OCI-LY1 (cell line): ENCODE data around the gene RASA3.

Source experiments
- H2AFZ ChIP-seq: fragments of 200-600 bp; sonication (generic), shearing (Covaris generic); 2 replicates; pipeline ENCODE4 v1.6.0; 2014; ENCODE audit warnings: antibody characterized with exemption, mild to moderate bottlenecking, low read length
- H3F3A ChIP-seq: fragments of 200-600 bp; sonication (generic), shearing (Covaris generic); 2 replicates; pipeline ENCODE4 v1.6.0; 2014; ENCODE audit warnings: mild to moderate bottlenecking, antibody characterized with exemption, low read length, moderate library complexity; ENCODE audit not compliant: insufficient read depth
- H3K27ac ChIP-seq: fragments of 200-600 bp; sonication (generic); 2 replicates; pipeline ENCODE4 v1.5.1; 2014; ENCODE audit warnings: low read length, mixed run types, mild to moderate bottlenecking, low read depth; ENCODE audit not compliant: poor library complexity, severe bottlenecking
- H3K27me3 ChIP-seq: fragments of 200-600 bp; sonication (generic); 2 replicates; pipeline ENCODE4 v1.6.0; 2014; ENCODE audit warnings: antibody characterized with exemption, mild to moderate bottlenecking, low read length, moderate library complexity; ENCODE audit not compliant: insufficient read depth
- H3K36me3 ChIP-seq: fragments of 200-600 bp; sonication (generic); 2 replicates; pipeline ENCODE4 v1.6.1; 2014; ENCODE audit warnings: mild to moderate bottlenecking, antibody characterized with exemption, low read length, moderate library complexity, mixed read lengths; ENCODE audit not compliant: insufficient read depth
- H3K4me1 ChIP-seq: fragments of 200-600 bp; sonication (generic); 2 replicates; pipeline ENCODE4 v1.5.1; 2014; ENCODE audit warnings: mild to moderate bottlenecking, low read length, moderate library complexity; ENCODE audit not compliant: insufficient read depth, severe bottlenecking
- H3K4me2 ChIP-seq: fragments of 200-600 bp; sonication (generic), shearing (Covaris generic); 2 replicates; pipeline ENCODE4 v1.6.1; 2014; ENCODE audit warnings: low read length
- H3K4me3 ChIP-seq: fragments of 200-600 bp; sonication (generic); 2 replicates; pipeline ENCODE4 v1.5.1; 2014; ENCODE audit warnings: low read length, low read depth, mild to moderate bottlenecking, mixed read lengths; ENCODE audit not compliant: poor library complexity, severe bottlenecking
- H3K79me2 ChIP-seq: fragments of 200-600 bp; shearing (Covaris generic); 2 replicates; pipeline ENCODE4 v1.6.1; 2016; ENCODE audit warnings: mixed run types, low read length, mixed read lengths; ENCODE audit not compliant: insufficient read depth
- H3K9ac ChIP-seq: fragments of 200-600 bp; sonication (generic), shearing (Covaris generic); 2 replicates; pipeline ENCODE4 v1.6.1; 2014; ENCODE audit warnings: mild to moderate bottlenecking, low read length, mixed read lengths
- H3K9me2 ChIP-seq: fragments of 200-600 bp; sonication (generic), shearing (Covaris generic); 2 replicates; pipeline ENCODE4 v1.6.1; 2014; ENCODE audit warnings: low read depth, mild to moderate bottlenecking, low read length, mixed read lengths
- H3K9me3 ChIP-seq: fragments of 200-600 bp; shearing (Covaris generic); 2 replicates; pipeline ENCODE4 v1.6.1; 2014; ENCODE audit warnings: low read length, mixed read lengths
- H4K20me1 ChIP-seq: fragments of 200-600 bp; sonication (generic), shearing (Covaris generic); 2 replicates; pipeline ENCODE4 v1.6.0; 2016; ENCODE audit warnings: mild to moderate bottlenecking, low read length; ENCODE audit not compliant: insufficient read depth
- EZH2 ChIP-seq: fragments of 200-600 bp; sonication (generic), shearing (Covaris generic); IDR thresholded peaks from 2 replicates; pipeline ENCODE4 v1.8.0; 2017; ENCODE audit warnings: borderline replicate concordance, mixed run types, mild to moderate bottlenecking, antibody characterized with exemption, low read length, moderate library complexity, mixed read lengths
- TF ChIP-seq, protein P1 (sequence below): fragments of 200-600 bp; sonication (generic), shearing (Covaris generic); IDR thresholded peaks from 2 replicates; pipeline ENCODE4 v1.5.1; 2017; ENCODE audit warnings: mild to moderate bottlenecking, antibody characterized with exemption, low read length, moderate library complexity, mixed read lengths

Gene RASA3

DNA sequence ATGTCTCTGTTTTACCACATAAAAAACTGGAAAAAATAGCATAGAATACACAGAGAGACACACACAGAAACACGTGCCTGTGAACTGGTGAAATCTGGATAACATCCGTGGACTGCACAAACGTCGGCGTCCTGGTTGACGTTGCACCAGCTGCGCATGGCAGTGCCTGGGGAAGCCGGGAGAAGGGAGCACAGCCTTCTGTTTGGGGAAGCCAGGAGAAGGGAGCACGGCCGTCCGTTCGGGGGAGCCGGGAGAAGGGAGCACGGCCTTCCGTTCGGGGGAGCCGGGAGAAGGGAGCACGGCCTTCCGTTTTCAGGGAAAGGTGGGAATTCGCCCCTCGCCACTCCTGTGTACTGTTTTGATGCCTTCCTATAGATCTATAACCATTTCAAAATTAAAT is 94.7 kb downstream of the RASA3 start:
- Histone ChIP-seq H3K9ac (no peak overlapping the region), H4K20me1 (no peaks in the 10 kb centered on the region), H3K4me3 (no peak overlapping the region), H3F3A (no peaks in the 10 kb centered on the region), H3K4me1 (no peaks in the 10 kb centered on the region), H2AFZ (no peak overlapping the region), H3K9me3 (no peaks in the 10 kb centered on the region), H3K36me3 (no peaks in the 10 kb centered on the region), H3K4me2 (no peak overlapping the region), H3K9me2 (no peaks in the 10 kb centered on the region), H3K27me3 (no peaks in the 10 kb centered on the region; the same call in 1 of the 2 replicates), H3K79me2 (no peaks in the 10 kb centered on the region), H3K27ac (no peak overlapping the region)
- TF ChIP-seq, protein P1, sequence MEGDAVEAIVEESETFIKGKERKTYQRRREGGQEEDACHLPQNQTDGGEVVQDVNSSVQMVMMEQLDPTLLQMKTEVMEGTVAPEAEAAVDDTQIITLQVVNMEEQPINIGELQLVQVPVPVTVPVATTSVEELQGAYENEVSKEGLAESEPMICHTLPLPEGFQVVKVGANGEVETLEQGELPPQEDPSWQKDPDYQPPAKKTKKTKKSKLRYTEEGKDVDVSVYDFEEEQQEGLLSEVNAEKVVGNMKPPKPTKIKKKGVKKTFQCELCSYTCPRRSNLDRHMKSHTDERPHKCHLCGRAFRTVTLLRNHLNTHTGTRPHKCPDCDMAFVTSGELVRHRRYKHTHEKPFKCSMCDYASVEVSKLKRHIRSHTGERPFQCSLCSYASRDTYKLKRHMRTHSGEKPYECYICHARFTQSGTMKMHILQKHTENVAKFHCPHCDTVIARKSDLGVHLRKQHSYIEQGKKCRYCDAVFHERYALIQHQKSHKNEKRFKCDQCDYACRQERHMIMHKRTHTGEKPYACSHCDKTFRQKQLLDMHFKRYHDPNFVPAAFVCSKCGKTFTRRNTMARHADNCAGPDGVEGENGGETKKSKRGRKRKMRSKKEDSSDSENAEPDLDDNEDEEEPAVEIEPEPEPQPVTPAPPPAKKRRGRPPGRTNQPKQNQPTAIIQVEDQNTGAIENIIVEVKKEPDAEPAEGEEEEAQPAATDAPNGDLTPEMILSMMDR, result no peak
- TF ChIP-seq EZH2, result no peak

DNA sequence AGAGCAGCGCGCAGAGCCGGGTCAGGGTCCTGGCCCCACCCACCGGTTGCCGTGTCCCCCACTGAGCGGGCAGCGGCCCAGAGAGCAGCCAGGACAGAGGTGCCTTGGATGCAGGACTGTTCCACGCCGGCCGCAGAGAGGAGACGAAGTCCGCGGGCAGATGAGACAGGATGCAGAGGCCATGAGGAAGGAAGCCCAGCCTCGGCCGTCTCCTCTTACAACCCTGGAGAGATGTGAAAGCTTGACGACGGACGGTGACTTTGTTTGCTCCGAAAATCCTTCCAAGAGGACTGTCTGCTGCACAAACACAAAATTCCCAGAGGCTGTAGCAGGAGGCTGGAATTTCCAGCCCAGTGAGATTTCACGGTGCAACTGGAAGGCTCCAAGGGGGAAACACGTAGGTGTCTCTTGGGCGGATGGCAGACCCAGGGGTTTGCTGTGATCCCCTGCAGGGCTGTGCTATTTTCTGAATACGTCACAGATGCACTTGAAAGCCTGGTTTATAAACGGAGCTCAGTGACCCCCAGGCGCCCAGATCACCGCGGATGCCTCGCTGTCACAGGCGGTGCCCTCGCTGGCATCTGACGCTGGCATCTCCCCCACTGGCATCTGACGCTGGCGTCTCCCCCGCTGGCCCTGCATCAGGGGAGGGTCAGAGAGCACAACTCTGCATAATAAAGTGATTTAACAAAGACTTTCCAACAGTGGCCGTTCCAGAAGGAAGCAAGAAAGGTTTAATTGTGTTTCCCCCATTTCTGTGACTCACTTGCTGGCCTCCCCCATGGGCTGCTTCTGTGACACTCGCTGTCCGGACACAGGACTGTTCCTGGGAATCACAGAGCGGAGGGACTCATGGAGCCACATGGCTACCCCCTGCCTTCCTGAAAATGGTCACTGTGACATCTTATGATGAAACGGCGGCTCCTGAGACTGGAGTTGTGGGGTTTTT is 96.6 kb downstream of the RASA3 start:
- H3K4me3 ChIP-seq, result no peak overlapping the region
- no peaks in the 10 kb centered on the region for H4K20me1 ChIP-seq

DNA sequence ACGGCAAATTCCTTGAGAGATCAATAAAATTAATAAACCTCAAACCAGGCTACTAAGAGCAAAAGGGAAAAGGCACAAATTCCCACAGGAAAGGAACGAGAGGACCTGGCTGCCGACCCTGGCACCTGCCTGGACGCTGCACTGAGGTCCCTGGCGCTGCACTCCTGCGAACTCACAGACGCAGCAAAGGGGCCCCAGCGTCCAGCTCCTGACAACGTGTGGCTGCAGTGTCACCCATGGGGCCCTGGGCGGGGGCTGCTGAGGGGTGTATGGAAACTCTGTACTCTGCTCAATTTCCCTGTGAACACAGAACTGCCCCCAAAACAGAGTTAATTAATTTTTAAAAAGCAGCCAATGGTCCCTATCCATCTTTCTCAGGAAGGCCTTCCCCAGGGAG is 97.2 kb downstream of the RASA3 start:
- no peaks in the 10 kb centered on the region for H3K9me3 ChIP-seq
- no peaks in the 10 kb centered on the region for H4K20me1 ChIP-seq
- no peaks in the 10 kb centered on the region for H3K4me1 ChIP-seq
- H3K27ac ChIP-seq, result no peak overlapping the region
- TF ChIP-seq, protein P1, result no peak
- no peak for TF ChIP-seq EZH2
- H3K4me3 ChIP-seq, result no peak overlapping the region
- H3K9me2 ChIP-seq, result no peaks in the 10 kb centered on the region
- no peaks in the 10 kb centered on the region for H3K79me2 ChIP-seq
- H3F3A ChIP-seq, result no peaks in the 10 kb centered on the region
- no peaks in the 10 kb centered on the region; the same call in 1 of the 2 replicates for H3K27me3 ChIP-seq
- H3K36me3 ChIP-seq, result no peaks in the 10 kb centered on the region
- H2AFZ ChIP-seq, result no peak overlapping the region
- no peak overlapping the region for H3K4me2 ChIP-seq
- H3K9ac ChIP-seq, result no peak overlapping the region

More for the DNA sequence above, 96.6 kb downstream of the RASA3 start:
- no peak overlapping the region for H3K4me2 ChIP-seq
- no peaks in the 10 kb centered on the region for H3F3A ChIP-seq
- H3K79me2 ChIP-seq, result no peaks in the 10 kb centered on the region
- no peaks in the 10 kb centered on the region for H3K9me2 ChIP-seq
- H3K27ac ChIP-seq, result no peak overlapping the region
- H3K36me3 ChIP-seq, result no peaks in the 10 kb centered on the region
- no peaks in the 10 kb centered on the region for H3K9me3 ChIP-seq
- no peak overlapping the region for H2AFZ ChIP-seq
- H3K27me3 ChIP-seq, result no peaks in the 10 kb centered on the region; the same call in 1 of the 2 replicates
- TF ChIP-seq, protein P1, result no peak
- no peak for TF ChIP-seq EZH2
- no peak overlapping the region for H3K9ac ChIP-seq
- no peaks in the 10 kb centered on the region for H3K4me1 ChIP-seq
